Tibial nerve (tissue), 4 donors: ENCODE data around the gene GNMT. TPM values are rescaled to one million over a fixed set of nuclear protein-coding genes. Genes with fewer than 3 reads are reported as not detected.

ENCODE experiments used
- DNase-seq, 2 donors: peaks; one replicate each; pipeline ENCODE4 v3.0.0-alpha.2; 2019; ENCODE audit warnings: low spot score in 2 of 2
- H3K27ac ChIP-seq, 4 donors: fragments of 200-600 bp; sonication (generic) in 3 of 4; one replicate each; pipeline ENCODE4 v1.5.1; 2017 to 2019; ENCODE audit warnings: mild to moderate bottlenecking in 1 of 4
- H3K27me3 ChIP-seq, 2 donors: fragments of 200-600 bp; sonication (generic) in 1 of 2; one replicate each; pipeline versions ENCODE4 v1.5.1 to v1.6.0; 2017 to 2019
- H3K36me3 ChIP-seq, 3 donors: fragments of 200-600 bp; sonication (generic); one replicate each; pipeline ENCODE4 v1.5.1; 2018 to 2019
- H3K4me1 ChIP-seq, 4 donors: fragments of 200-600 bp; sonication (generic) in 3 of 4; one replicate each; pipeline ENCODE4 v1.5.1; 2017 to 2019
- H3K4me3 ChIP-seq, 4 donors: fragments of 200-600 bp; sonication (generic) in 3 of 4; one replicate each; pipeline ENCODE4 v1.5.1; 2017 to 2019; ENCODE audit warnings: mild to moderate bottlenecking in 1 of 4, moderate library complexity in 1 of 4
- H3K9me3 ChIP-seq, 4 donors: fragments of 200-600 bp; sonication (generic) in 3 of 4; one replicate each; pipeline ENCODE4 v1.5.1; 2017 to 2019
- EP300 ChIP-seq, 2 donors: sonication (generic); formaldehyde crosslinking; IDR thresholded peaks; one replicate each; pipeline ENCODE4 v1.6.1; 2017; ENCODE audit warnings: antibody characterized with exemption in 2 of 2, mild to moderate bottlenecking in 1 of 2
- POLR2A ChIP-seq, 2 donors: fragments of 450-650 bp; IDR thresholded peaks; one replicate each; pipeline ENCODE4 v1.6.1; 2017; ENCODE audit warnings: antibody characterized with exemption in 2 of 2, mild to moderate bottlenecking in 2 of 2, moderate library complexity in 2 of 2
- WGBS, 2 donors: methylation state at CpG; one replicate each; pipeline ENCODE4 v1.1.5; 2018; 5-methylcytosine and 5-hydroxymethylcytosine counted together
- total RNA-seq, 4 donors: library from RNA; depleted of rRNA; stranded (reverse); fragments of >200 nt; gene quantifications; one replicate each; pipeline ENCODE4 v1.1.0, GENCODE V29; 2016
- TF ChIP-seq, protein P1 (sequence below), 5 experiments: fragments of 200-600 bp in 3 of 5; fragments of 450-650 bp in 2 of 5; sonication (generic) in 3 of 5; IDR thresholded peaks; one replicate each; pipeline ENCODE4 v1.5.1; 2016 to 2019; ENCODE audit warnings: antibody characterized with exemption in 5 of 5, mild to moderate bottlenecking in 3 of 5, moderate library complexity in 2 of 5

Gene GNMT
- total RNA-seq, 4 donors from 2014 or later = 2.0 to 3.1 (median 2.1) TPM; not detected in 1

DNA sequence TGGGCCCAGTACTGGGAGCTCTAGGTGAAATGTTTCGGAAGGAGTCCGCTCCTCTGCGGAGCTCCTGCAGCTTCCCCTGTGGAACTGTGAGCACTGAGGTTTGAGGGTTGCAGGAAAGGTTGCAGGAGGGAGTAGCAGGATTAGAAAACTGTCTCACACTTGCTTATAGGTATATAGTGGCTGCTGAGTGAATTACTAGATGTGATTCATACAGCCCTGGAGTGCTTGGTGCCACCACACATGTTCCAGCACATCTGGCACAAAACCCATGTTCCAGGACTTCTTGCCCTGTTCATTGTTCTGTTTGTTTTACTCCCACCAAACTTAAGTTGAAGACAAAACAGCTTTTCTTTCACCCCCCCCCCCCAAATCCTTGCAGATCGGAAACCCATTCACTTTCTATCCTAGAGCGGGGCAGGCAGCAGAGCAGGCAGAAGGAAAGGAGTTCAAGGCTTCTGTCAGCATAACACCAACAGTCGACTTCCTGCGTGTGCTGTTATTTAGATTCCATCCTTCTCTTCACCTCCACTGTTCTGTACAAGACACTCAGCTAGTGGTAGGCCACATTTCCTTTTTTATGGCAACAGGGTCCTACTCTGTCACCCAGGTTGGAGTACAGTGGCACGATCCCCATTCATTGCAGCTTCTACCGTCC, 19.1 kb downstream of the GNMT start:
- Histone ChIP-seq H3K27ac (peak overlapping the region in 3 of 4 donors; percentile 85 to 91 (median 86)), H3K4me1 (peaks cover 0 to 44% (median 21%) of the 10 kb centered on the region in 4 donors), H3K36me3 (peaks cover 0 to 10% (median 0%) of the 10 kb centered on the region in 3 donors), H3K9me3 (no peaks in the 10 kb centered on the region), H3K4me3 (peak overlapping the region; percentile 68 to 93 (median 80)), H3K27me3 (no peaks in the 10 kb centered on the region)
- no peak for TF ChIP-seq EP300 (IDR thresholded peaks at IDR 0.05)
- TF ChIP-seq, protein P1, sequence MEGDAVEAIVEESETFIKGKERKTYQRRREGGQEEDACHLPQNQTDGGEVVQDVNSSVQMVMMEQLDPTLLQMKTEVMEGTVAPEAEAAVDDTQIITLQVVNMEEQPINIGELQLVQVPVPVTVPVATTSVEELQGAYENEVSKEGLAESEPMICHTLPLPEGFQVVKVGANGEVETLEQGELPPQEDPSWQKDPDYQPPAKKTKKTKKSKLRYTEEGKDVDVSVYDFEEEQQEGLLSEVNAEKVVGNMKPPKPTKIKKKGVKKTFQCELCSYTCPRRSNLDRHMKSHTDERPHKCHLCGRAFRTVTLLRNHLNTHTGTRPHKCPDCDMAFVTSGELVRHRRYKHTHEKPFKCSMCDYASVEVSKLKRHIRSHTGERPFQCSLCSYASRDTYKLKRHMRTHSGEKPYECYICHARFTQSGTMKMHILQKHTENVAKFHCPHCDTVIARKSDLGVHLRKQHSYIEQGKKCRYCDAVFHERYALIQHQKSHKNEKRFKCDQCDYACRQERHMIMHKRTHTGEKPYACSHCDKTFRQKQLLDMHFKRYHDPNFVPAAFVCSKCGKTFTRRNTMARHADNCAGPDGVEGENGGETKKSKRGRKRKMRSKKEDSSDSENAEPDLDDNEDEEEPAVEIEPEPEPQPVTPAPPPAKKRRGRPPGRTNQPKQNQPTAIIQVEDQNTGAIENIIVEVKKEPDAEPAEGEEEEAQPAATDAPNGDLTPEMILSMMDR (IDR thresholded peaks at IDR 0.05) = no peak
- TF ChIP-seq POLR2A (IDR thresholded peaks at IDR 0.05) = no peak
- 32 to 34% methylated on average over 9 of the region's 9 CpGs for WGBS, 2 donors
- DNase-seq = no peak

DNA sequence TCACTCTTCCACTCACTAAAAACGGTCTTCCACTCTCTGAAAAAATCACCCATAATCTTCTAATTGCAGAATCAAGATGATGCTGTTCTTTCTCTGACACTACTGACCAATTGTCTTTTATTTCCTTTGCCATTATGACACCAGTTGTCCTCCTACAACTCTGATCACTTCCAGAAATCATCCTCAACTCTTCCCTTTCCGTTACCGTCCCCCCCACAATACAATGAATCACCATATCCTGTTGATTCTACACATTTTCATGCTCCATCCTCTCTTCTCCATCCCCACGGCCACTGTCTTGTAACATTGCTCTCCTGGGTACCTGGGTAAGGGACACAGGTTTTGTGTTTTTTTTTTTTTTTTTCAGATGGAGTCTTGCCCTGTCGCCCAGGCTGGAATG, 21.3 kb downstream of the GNMT start:
- 90% methylated on average over 5 of the region's 5 CpGs for WGBS, 2 donors
- Histone ChIP-seq H3K27ac (no peak overlapping the region), H3K4me3 (no peak overlapping the region), H3K36me3 (no peaks in the 10 kb centered on the region), H3K9me3 (no peaks in the 10 kb centered on the region), H3K27me3 (no peaks in the 10 kb centered on the region), H3K4me1 (peaks cover 0 to 60% (median 36%) of the 10 kb centered on the region in 4 donors)
- DNase-seq = no peak
- TF ChIP-seq EP300 (IDR thresholded peaks at IDR 0.05) = no peak
- TF ChIP-seq POLR2A (IDR thresholded peaks at IDR 0.05) = no peak
- TF ChIP-seq, protein P1 (IDR thresholded peaks at IDR 0.05) = no peak

DNA sequence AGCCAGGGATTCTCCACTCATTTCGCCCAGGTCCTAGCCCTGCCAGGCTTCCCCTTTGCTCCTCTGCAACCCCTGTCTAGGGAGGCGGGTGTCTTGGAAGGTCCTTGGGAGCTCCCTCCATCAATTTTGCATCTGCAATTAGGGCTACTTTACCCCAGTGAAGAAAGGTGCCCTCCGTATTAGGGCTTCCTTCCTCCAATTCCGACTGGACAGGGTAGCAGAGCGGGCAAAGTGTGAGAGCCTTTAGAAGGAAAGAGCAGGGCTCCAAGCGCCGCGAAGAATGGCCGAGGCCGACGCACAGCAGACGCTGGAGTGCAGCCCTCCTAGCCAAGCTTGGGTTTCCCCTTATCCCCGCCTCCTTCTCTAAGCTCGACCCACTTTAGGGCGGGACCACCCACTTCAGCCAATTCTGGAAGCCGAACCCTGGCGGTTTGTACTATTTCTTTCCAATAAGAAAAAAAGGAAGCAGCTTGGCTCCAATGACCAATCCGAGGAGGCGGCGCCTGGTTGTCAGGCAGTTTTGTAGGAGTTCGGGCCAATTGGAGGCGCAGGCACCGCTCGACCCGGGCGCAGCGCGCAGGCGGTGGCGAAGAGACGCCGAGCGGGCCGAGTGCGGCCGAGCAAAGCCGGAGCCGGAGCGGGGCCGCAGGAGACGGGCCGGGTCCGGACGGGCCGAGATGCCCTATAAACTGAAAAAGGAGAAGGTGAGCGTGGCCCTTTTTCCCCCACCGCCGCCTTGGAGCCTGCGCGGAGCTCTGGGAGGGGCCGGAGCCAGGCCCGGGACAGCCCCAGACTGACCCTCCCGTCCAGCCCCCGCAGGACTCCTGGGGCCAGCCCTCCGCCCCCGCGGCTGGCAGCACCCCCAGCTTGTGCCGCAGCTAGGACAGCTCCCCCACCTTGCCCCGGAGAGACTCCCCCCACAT, 23.7 kb downstream of the GNMT start, which contains the start of gene PPP2R5D:
TSS of gene PPP2R5D (plus strand) at position 570 of the 923 bp plus-strand sequence. CDS start at position 678, 108 bp downstream.
- H3K4me3 ChIP-seq = peak within 1 kb of the TSS; percentile 50 to 81 (median 71)
- H3K36me3 ChIP-seq = peaks cover 0 to 5% (median 5%) of the 10 kb centered on the region in 3 donors
- peaks cover 0 to 67% (median 39%) of the 10 kb centered on the region in 4 donors for H3K4me1 ChIP-seq
- TF ChIP-seq EP300 (IDR thresholded peaks at IDR 0.05) = peak in 1 of 2 donors; percentile 91
- TF ChIP-seq, protein P1 (IDR thresholded peaks at IDR 0.05) = peak in 2 of 5 experiments; percentile 3 to 57
- peak; percentile 28 to 89 for TF ChIP-seq POLR2A (IDR thresholded peaks at IDR 0.05)
- H3K9me3 ChIP-seq = no peaks in the 10 kb centered on the region
- 0 to 1% methylated on average over 59 of the region's 59 CpGs for WGBS, 2 donors
- H3K27ac ChIP-seq = peak within 1 kb of the TSS; percentile 80 to 88 (median 84)
- peak; percentile 97 to 98 for DNase-seq
- H3K27me3 ChIP-seq = no peaks in the 10 kb centered on the region

DNA sequence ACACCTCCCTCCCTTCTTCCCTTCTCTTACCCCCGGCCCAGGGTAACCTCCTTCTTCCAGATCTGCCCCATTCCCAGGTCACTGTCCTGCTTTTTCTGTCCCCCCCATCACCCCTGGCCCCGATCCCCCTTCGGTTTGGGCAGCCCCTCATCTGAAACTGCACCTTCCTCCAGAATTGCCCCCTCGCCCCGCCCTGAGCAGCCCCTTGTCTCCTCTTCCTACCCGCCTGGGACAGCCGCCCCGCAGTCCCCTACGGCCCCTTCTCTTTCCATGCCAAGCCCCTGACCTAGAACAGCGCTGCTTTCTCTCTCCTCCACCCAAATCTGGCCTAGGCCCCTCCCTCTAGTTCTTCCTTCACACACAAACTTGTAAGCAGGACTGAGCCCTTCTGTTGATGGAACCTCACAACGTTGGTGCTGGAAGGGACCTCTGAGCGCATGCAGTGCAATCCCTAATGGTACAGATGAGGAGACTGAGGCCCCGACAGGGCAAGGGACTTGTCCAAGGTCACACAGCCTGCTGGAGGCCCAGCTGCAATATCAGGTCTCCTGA, 24.4 kb downstream of the GNMT start:
- H3K9me3 ChIP-seq = no peaks in the 10 kb centered on the region
- H3K36me3 ChIP-seq = peaks cover 0 to 12% (median 9%) of the 10 kb centered on the region in 3 donors
- no peak for TF ChIP-seq EP300 (IDR thresholded peaks at IDR 0.05)
- no peak for TF ChIP-seq POLR2A (IDR thresholded peaks at IDR 0.05)
- TF ChIP-seq, protein P1 (IDR thresholded peaks at IDR 0.05) = no peak
- peak overlapping the region; percentile 50 to 81 (median 71) for H3K4me3 ChIP-seq
- H3K27me3 ChIP-seq = no peaks in the 10 kb centered on the region
- peaks cover 0 to 65% (median 35%) of the 10 kb centered on the region in 4 donors for H3K4me1 ChIP-seq
- DNase-seq = no peak
- H3K27ac ChIP-seq = peak overlapping the region; percentile 80 to 88 (median 84)
- WGBS, 2 donors = 12% methylated on average over 13 of the region's 13 CpGs
